GM19324 (cell line): ENCODE results near the gene ZNF511.

Experiments used
- ATAC-seq: cut with Tn5 transposase; IDR thresholded peaks from one replicate; pipeline ENCODE4 v1.9.1; 2021; ENCODE audit warnings: mild to moderate bottlenecking, moderate library complexity; ENCODE audit not compliant: unreplicated experiment, low FRiP score

ZNF511 gene

GRCh38 chr10:133350283-133350949, 41.7 kb downstream of the ZNF511 start:
- no peak for ATAC-seq

- ATAC-seq: no peak
Observed at GRCh38 chr10:133350950-133351329, 42.2 kb downstream of the ZNF511 start.

GRCh38 chr10:133351408-133352318, 42.9 kb downstream of the ZNF511 start:
- ATAC-seq: no peak

GRCh38 chr10:133353202-133353959, 44.7 kb downstream of the ZNF511 start:
- no peak for ATAC-seq

GRCh38 chr10:133353988-133354605, 45.4 kb downstream of the ZNF511 start:
- ATAC-seq: no peak

- ATAC-seq: no peak
Observed at GRCh38 chr10:133354672-133355240, 46.0 kb downstream of the ZNF511 start.

- no peak for ATAC-seq
Observed at GRCh38 chr10:133355266-133355665, 46.6 kb downstream of the ZNF511 start.

- no peak for ATAC-seq
Observed at GRCh38 chr10:133355991-133356390, 47.3 kb downstream of the ZNF511 start.

GRCh38 chr10:133356549-133357284, 48.0 kb downstream of the ZNF511 start:
- no peak for ATAC-seq

GRCh38 chr10:133357285-133358161, 48.8 kb downstream of the ZNF511 start, which contains the start of gene FUOM:
TSS of gene FUOM (minus strand) at chr10:133358019. CDS start at chr10:133358007, 12 bp downstream.
- ATAC-seq: peak; percentile 68

GRCh38 chr10:133358162-133358924, 49.6 kb downstream of the ZNF511 start:
- no peak for ATAC-seq

- ATAC-seq: no peak
Observed at GRCh38 chr10:133358925-133359310, 50.2 kb downstream of the ZNF511 start.

- ATAC-seq: no peak
Observed at GRCh38 chr10:133359554-133359971, 50.8 kb downstream of the ZNF511 start.

- no peak for ATAC-seq
Observed at GRCh38 chr10:133359972-133360610, 51.4 kb downstream of the ZNF511 start.

- no peak for ATAC-seq
Observed at GRCh38 chr10:133361227-133361626, 52.5 kb downstream of the ZNF511 start.

GRCh38 chr10:133361773-133362441, 53.2 kb downstream of the ZNF511 start:
- no peak for ATAC-seq
